Endothelial cell of umbilical vein (primary cell): ENCODE data around the gene TTF2.

ENCODE experiments used
- CTCF ChIP-seq, 2 donors: IDR thresholded peaks; 1 replicate in 1 of 2; 2 replicates in 1 of 2; pipeline ENCODE4 v1.5.1; 2011; ENCODE audit warnings: low read length in 2 of 2, mild to moderate bottlenecking in 2 of 2, moderate library complexity in 2 of 2, control low read depth in 1 of 2, inconsistent platforms in 1 of 2, low read depth in 1 of 2; ENCODE audit not compliant: insufficient read depth in 1 of 2; ENCODE audit errors: extremely low read depth in 1 of 2
- EZH2 ChIP-seq: IDR thresholded peaks from 2 replicates; pipeline ENCODE4 v1.6.1; 2012; ENCODE audit warnings: borderline replicate concordance, low read depth, mild to moderate bottlenecking, moderate library complexity, low read length, inconsistent platforms; ENCODE audit not compliant: severe bottlenecking
- GATA2 ChIP-seq: IDR thresholded peaks from 2 replicates; pipeline ENCODE4 v1.7.0; 2011; ENCODE audit warnings: low read depth, mild to moderate bottlenecking, moderate library complexity, mixed read lengths, low read length; ENCODE audit not compliant: insufficient read length, insufficient read depth
- JUN ChIP-seq: IDR thresholded peaks from 2 replicates; pipeline ENCODE4 v1.6.1; 2011; ENCODE audit warnings: borderline replicate concordance, low read depth; ENCODE audit not compliant: insufficient read length, insufficient read depth
- MAX ChIP-seq: IDR thresholded peaks from 2 replicates; pipeline ENCODE4 v1.6.1; 2011; ENCODE audit not compliant: insufficient read depth, insufficient read length
- MYC ChIP-seq: IDR thresholded peaks from one replicate; pipeline ENCODE4 v1.6.1; 2011; ENCODE audit warnings: mild to moderate bottlenecking, low read depth, low read length
- POLR2A ChIP-seq: IDR thresholded peaks from 2 replicates; pipeline ENCODE4 v1.6.1; 2012; ENCODE audit warnings: low read depth, mild to moderate bottlenecking, control low read depth, low read length
- POLR2AphosphoS5 ChIP-seq: IDR thresholded peaks from 2 replicates; pipeline ENCODE4 v1.6.1; 2012; ENCODE audit warnings: low read depth, mild to moderate bottlenecking, control low read depth, low read length, moderate library complexity; ENCODE audit not compliant: insufficient read depth

- no peak for TF ChIP-seq MYC
- no peak for TF ChIP-seq CTCF (IDR thresholded peaks at IDR 0.05; ENCODE audit: extremely low read depth in 1 of 2, insufficient read depth in 1 of 2, low read depth in 1 of 2, low read length in 2 of 2)
- no peak for TF ChIP-seq EZH2
- no peak for TF ChIP-seq GATA2
- TF ChIP-seq POLR2A, result no peak
- no peak for TF ChIP-seq MAX
- TF ChIP-seq JUN, result no peak
- no peak for TF ChIP-seq POLR2AphosphoS5
Measured at GRCh38 chr1:117061986-117062415, 1.9 kb downstream of the TTF2 start.
